HCT116 (cell line): Measurements from ENCODE around the gene USP24. TPM values are rescaled to one million over a fixed set of nuclear protein-coding genes. Genes with fewer than 3 reads are reported as not detected.

Experiments
- ATAC-seq: fragments of 200-7000 bp; cut with Tn5 transposase; 2 replicates; pipeline ENCODE4 v1.9.1; 2020; ENCODE audit warnings: mild to moderate bottlenecking, moderate library complexity
- BruUV-seq: library from RNA; stranded (reverse); fragments of 400-500 nt; replicated peaks from 2 replicates; lab custom pipeline; 2021; lab: Mats Ljungman, UMichigan
- CTCF ChIA-PET: fragments of 300-600 bp; sonication (Branson Sonifier 250); formaldehyde crosslinking; loops from one replicate; lab custom pipeline; 2021; ENCODE audit warnings: antibody characterized with exemption; lab: Charles Lee
- POLR2A ChIA-PET: fragments of 300-600, 350-600 bp; sonication (Branson Sonifier 250); formaldehyde crosslinking; loops from one replicate; lab custom pipeline; 2021; ENCODE audit warnings: antibody characterized with exemption; lab: Charles Lee
- RAD21 ChIA-PET, 2 experiments: fragments of 300-600 bp; sonication (Branson Sonifier 250); formaldehyde crosslinking; loops; one replicate each; lab custom pipeline; 2023; ENCODE audit warnings: low total read pairs in 2 of 2; ENCODE audit not compliant: uncharacterized antibody in 2 of 2, unreplicated experiment in 2 of 2, low non-redundant PET in 1 of 2; lab: Charles Lee
- DNase-seq: peaks from one replicate; pipeline ENCODE4 v3.0.0-alpha.2; 2010; ENCODE audit warnings: low read depth, low spot score
- H2AFZ ChIP-seq: fragments of 200-600 bp; shearing (Covaris generic), sonication (generic); 2 replicates; pipeline ENCODE4 v1.6.1; 2017; ENCODE audit warnings: low read depth, mixed run types, mixed read lengths, antibody characterized with exemption, low read length; ENCODE audit not compliant: poor library complexity, severe bottlenecking
- H3K27ac ChIP-seq: 2 replicates; pipeline ENCODE4 v1.5.1; 2012; ENCODE audit warnings: low read depth, low read length
- H3K27me3 ChIP-seq: fragments of 200-600 bp; sonication (generic); 2 replicates; pipeline ENCODE4 v1.6.1; 2016; ENCODE audit warnings: mixed run types, low read length, mixed read lengths; ENCODE audit not compliant: insufficient read depth
- H3K36me3 ChIP-seq, 2 experiments: fragments of 200-500 bp in 1 of 2; fragments of 200-600 bp in 1 of 2; sonication (Bioruptor generic) in 1 of 2; sonication (generic) in 1 of 2; 2 replicates each; pipeline versions ENCODE4 v1.5.1 to v1.6.1; 2014 to 2016; ENCODE audit warnings: low read length in 2 of 2, inconsistent platforms in 1 of 2, mixed read lengths in 1 of 2, mixed run types in 1 of 2; ENCODE audit not compliant: insufficient read depth in 2 of 2, control insufficient read depth in 1 of 2
- H3K4me1 ChIP-seq, 2 experiments: fragments of 200-600 bp in 1 of 2; sonication (generic) in 1 of 2; 2 replicates each; pipeline versions ENCODE4 v1.5.1 to v1.6.1; 2012 to 2017; ENCODE audit warnings: low read length in 2 of 2, inconsistent platforms in 1 of 2, mild to moderate bottlenecking in 1 of 2, mixed read lengths in 1 of 2, mixed run types in 1 of 2, moderate library complexity in 1 of 2; ENCODE audit not compliant: insufficient read depth in 2 of 2, control insufficient read depth in 1 of 2
- H3K4me2 ChIP-seq: fragments of 200-600 bp; sonication (generic); 2 replicates; pipeline ENCODE4 v1.6.1; 2017; ENCODE audit warnings: mixed run types, low read length, mixed read lengths
- H3K4me3 ChIP-seq, 2 experiments: fragments of 200-600 bp in 1 of 2; sonication (generic) in 1 of 2; replicated peaks in 1 of 2; 2 replicates each; pipeline ENCODE4 v1.5.1; 2011 to 2016; ENCODE audit warnings: low read length in 2 of 2, control low read depth in 1 of 2, low read depth in 1 of 2, mild to moderate bottlenecking in 1 of 2, mixed read lengths in 1 of 2, mixed run types in 1 of 2
- H3K79me2 ChIP-seq: fragments of 200-600 bp; sonication (generic); 2 replicates; pipeline ENCODE4 v1.6.1; 2017; ENCODE audit warnings: mild to moderate bottlenecking, mixed run types, low read length, moderate library complexity, mixed read lengths; ENCODE audit not compliant: insufficient read depth
- H3K9ac ChIP-seq: fragments of 200-600 bp; sonication (generic); 2 replicates; pipeline ENCODE4 v1.6.1; 2016; ENCODE audit warnings: low read length, mixed read lengths
- H3K9me2 ChIP-seq: fragments of 200-600 bp; sonication (generic), shearing (Covaris generic); 2 replicates; pipeline ENCODE4 v1.6.1; 2017; ENCODE audit warnings: mixed run types, mild to moderate bottlenecking, moderate library complexity; ENCODE audit not compliant: insufficient read depth
- H3K9me3 ChIP-seq, 2 experiments: fragments of 200-500 bp in 1 of 2; fragments of 200-600 bp in 1 of 2; sonication (Bioruptor generic) in 1 of 2; sonication (generic) in 1 of 2; 2 replicates each; pipeline ENCODE4 v1.6.1; 2014 to 2017; ENCODE audit warnings: low read length in 2 of 2, mixed read lengths in 2 of 2, inconsistent platforms in 1 of 2, low read depth in 1 of 2, mild to moderate bottlenecking in 1 of 2, mixed run types in 1 of 2, moderate library complexity in 1 of 2; ENCODE audit not compliant: control insufficient read depth in 1 of 2, insufficient read depth in 1 of 2
- H4K20me1 ChIP-seq: fragments of 200-600 bp; sonication (generic), shearing (Covaris generic); 2 replicates; pipeline ENCODE4 v1.6.1; 2017; ENCODE audit warnings: mixed run types, mild to moderate bottlenecking, moderate library complexity; ENCODE audit not compliant: insufficient read depth
- CEBPB ChIP-seq: IDR thresholded peaks from 2 replicates; pipeline ENCODE4 v1.6.1; 2012; ENCODE audit warnings: low read depth
- EGR1 ChIP-seq: IDR thresholded peaks from 2 replicates; pipeline ENCODE4 v1.6.1; 2012; ENCODE audit warnings: low read depth
- ELF1 ChIP-seq: IDR thresholded peaks from 2 replicates; pipeline ENCODE4 v1.6.1; 2012; ENCODE audit warnings: low read depth, borderline replicate concordance
- EZH2phosphoT487 ChIP-seq: fragments of 200-600 bp; IDR thresholded peaks from 2 replicates; pipeline ENCODE4 v1.6.1; 2018; ENCODE audit warnings: antibody characterized with exemption, borderline replicate concordance
- FOSL1 ChIP-seq: IDR thresholded peaks from 2 replicates; pipeline ENCODE4 v1.6.1; 2012; ENCODE audit warnings: low read depth
- POLR2A ChIP-seq: IDR thresholded peaks from 2 replicates; pipeline ENCODE4 v1.7.0; 2011; ENCODE audit warnings: borderline replicate concordance; ENCODE audit not compliant: insufficient read depth, insufficient read length; ENCODE audit errors: extremely low read depth
- RAD21 ChIP-seq: IDR thresholded peaks from 2 replicates; pipeline ENCODE4 v1.6.1; 2012; ENCODE audit warnings: low read depth, mild to moderate bottlenecking
- SIN3A ChIP-seq: IDR thresholded peaks from 2 replicates; pipeline ENCODE4 v1.6.1; 2012; ENCODE audit warnings: low read depth
- SP1 ChIP-seq: IDR thresholded peaks from 2 replicates; pipeline ENCODE4 v1.6.1; 2012; ENCODE audit warnings: low read depth
- SRF ChIP-seq: IDR thresholded peaks from 2 replicates; pipeline ENCODE4 v1.6.1; 2012; ENCODE audit warnings: low read depth
- TCF7L2 ChIP-seq: IDR thresholded peaks from 2 replicates; pipeline ENCODE4 v1.7.0; 2011; ENCODE audit warnings: borderline replicate concordance, inconsistent platforms; ENCODE audit not compliant: insufficient read depth, insufficient read length; ENCODE audit errors: extremely low read depth
- YY1 ChIP-seq: IDR thresholded peaks from 2 replicates; pipeline ENCODE4 v1.6.1; 2011; ENCODE audit warnings: low read length, low read depth, moderate library complexity, mild to moderate bottlenecking; ENCODE audit not compliant: insufficient replicate concordance; ENCODE audit errors: extremely low read depth
- ZFX ChIP-seq: fragments of 450-650 bp; IDR thresholded peaks from 2 replicates; pipeline ENCODE4 v1.6.1; 2017
- intact Hi-C: fragments of 100-400 bp; cut with micrococcal nuclease; formaldehyde crosslinking; loops from 2 replicates; pipeline ENCODE4 v1.10.0; 2022
- total RNA-seq: library from RNA; stranded (reverse); gene quantifications from one replicate; pipeline ENCODE4 v1.2.1, GENCODE V29; 2021; ENCODE audit not compliant: unreplicated experiment
- TF ChIP-seq, protein P1 (sequence below): IDR thresholded peaks from 2 replicates; pipeline ENCODE4 v1.6.1; 2011; ENCODE audit warnings: mild to moderate bottlenecking, low read length, moderate library complexity; ENCODE audit not compliant: insufficient replicate concordance; ENCODE audit errors: extremely low read depth
- TF ChIP-seq, protein P2 (sequence below): IDR thresholded peaks from 2 replicates; pipeline ENCODE4 v1.6.1; 2012
- TF ChIP-seq, protein P3 (sequence below): IDR thresholded peaks from 2 replicates; pipeline ENCODE4 v1.6.1; 2012
- TF ChIP-seq, protein P4 (sequence below): IDR thresholded peaks from 2 replicates; pipeline ENCODE4 v1.6.1; 2012; ENCODE audit warnings: low read depth
- TF ChIP-seq, protein P5 (sequence below), 3 experiments: fragments of 200-600 bp in 1 of 3; sonication (generic) in 1 of 3; IDR thresholded peaks in 2 of 3; conservative IDR thresholded peaks in 1 of 3; 2 replicates each; pipeline ENCODE4 v1.5.1; 2012 to 2017; ENCODE audit warnings: low read depth in 2 of 3, low read length in 2 of 3, antibody characterized with exemption in 1 of 3, borderline replicate concordance in 1 of 3, control low read depth in 1 of 3, mild to moderate bottlenecking in 1 of 3, mixed read lengths in 1 of 3, mixed run types in 1 of 3, moderate library complexity in 1 of 3; ENCODE audit not compliant: insufficient read depth in 1 of 3

USP24 gene
- total RNA-seq, 1 experiment from 2014 or later, result 34.2 TPM

DNA sequence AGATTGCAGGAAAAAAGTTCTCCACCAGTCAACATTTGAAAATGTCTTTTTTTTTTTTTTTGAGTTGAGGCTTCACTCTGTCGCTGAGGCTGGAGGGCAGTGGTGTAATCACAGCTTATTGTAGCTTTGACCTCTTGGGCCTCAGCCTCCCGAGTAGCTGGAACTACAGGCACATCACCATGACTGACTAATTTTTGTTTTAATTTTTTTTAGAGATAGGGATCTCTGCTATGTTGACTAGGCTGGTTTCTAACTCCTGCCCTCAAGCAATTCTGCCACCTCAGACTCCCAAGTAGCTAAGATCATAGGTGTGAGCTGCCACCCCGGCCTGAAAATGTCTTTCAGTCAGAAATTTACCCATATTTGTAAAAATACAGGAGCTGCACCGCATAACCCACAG is 30.6 kb upstream of the USP24 start:
- ChIA-PET RAD21 (no interaction called here), CTCF (no interaction called here)

More for the DNA sequence above, 30.6 kb upstream of the USP24 start:
- no peak for ATAC-seq
- H2AFZ ChIP-seq, result no peak overlapping the region
- TF ChIP-seq EZH2phosphoT487 (no peak), SIN3A (no peak), SRF (no peak), TCF7L2 (no peak), RAD21 (no peak), EGR1 (no peak), CEBPB (no peak), POLR2A (no peak), FOSL1 (no peak), YY1 (no peak), SP1 (no peak), ELF1 (no peak), ZFX (no peak)
- TF ChIP-seq, protein P1, sequence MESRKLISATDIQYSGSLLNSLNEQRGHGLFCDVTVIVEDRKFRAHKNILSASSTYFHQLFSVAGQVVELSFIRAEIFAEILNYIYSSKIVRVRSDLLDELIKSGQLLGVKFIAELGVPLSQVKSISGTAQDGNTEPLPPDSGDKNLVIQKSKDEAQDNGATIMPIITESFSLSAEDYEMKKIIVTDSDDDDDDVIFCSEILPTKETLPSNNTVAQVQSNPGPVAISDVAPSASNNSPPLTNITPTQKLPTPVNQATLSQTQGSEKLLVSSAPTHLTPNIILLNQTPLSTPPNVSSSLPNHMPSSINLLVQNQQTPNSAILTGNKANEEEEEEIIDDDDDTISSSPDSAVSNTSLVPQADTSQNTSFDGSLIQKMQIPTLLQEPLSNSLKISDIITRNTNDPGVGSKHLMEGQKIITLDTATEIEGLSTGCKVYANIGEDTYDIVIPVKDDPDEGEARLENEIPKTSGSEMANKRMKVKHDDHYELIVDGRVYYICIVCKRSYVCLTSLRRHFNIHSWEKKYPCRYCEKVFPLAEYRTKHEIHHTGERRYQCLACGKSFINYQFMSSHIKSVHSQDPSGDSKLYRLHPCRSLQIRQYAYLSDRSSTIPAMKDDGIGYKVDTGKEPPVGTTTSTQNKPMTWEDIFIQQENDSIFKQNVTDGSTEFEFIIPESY, result no peak
- TF ChIP-seq, protein P2, sequence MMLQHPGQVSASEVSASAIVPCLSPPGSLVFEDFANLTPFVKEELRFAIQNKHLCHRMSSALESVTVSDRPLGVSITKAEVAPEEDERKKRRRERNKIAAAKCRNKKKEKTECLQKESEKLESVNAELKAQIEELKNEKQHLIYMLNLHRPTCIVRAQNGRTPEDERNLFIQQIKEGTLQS, result no peak
- TF ChIP-seq, protein P3, sequence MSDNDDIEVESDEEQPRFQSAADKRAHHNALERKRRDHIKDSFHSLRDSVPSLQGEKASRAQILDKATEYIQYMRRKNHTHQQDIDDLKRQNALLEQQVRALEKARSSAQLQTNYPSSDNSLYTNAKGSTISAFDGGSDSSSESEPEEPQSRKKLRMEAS, result no peak
- TF ChIP-seq, protein P4, sequence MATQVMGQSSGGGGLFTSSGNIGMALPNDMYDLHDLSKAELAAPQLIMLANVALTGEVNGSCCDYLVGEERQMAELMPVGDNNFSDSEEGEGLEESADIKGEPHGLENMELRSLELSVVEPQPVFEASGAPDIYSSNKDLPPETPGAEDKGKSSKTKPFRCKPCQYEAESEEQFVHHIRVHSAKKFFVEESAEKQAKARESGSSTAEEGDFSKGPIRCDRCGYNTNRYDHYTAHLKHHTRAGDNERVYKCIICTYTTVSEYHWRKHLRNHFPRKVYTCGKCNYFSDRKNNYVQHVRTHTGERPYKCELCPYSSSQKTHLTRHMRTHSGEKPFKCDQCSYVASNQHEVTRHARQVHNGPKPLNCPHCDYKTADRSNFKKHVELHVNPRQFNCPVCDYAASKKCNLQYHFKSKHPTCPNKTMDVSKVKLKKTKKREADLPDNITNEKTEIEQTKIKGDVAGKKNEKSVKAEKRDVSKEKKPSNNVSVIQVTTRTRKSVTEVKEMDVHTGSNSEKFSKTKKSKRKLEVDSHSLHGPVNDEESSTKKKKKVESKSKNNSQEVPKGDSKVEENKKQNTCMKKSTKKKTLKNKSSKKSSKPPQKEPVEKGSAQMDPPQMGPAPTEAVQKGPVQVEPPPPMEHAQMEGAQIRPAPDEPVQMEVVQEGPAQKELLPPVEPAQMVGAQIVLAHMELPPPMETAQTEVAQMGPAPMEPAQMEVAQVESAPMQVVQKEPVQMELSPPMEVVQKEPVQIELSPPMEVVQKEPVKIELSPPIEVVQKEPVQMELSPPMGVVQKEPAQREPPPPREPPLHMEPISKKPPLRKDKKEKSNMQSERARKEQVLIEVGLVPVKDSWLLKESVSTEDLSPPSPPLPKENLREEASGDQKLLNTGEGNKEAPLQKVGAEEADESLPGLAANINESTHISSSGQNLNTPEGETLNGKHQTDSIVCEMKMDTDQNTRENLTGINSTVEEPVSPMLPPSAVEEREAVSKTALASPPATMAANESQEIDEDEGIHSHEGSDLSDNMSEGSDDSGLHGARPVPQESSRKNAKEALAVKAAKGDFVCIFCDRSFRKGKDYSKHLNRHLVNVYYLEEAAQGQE, result no peak
- TF ChIP-seq, protein P5, sequence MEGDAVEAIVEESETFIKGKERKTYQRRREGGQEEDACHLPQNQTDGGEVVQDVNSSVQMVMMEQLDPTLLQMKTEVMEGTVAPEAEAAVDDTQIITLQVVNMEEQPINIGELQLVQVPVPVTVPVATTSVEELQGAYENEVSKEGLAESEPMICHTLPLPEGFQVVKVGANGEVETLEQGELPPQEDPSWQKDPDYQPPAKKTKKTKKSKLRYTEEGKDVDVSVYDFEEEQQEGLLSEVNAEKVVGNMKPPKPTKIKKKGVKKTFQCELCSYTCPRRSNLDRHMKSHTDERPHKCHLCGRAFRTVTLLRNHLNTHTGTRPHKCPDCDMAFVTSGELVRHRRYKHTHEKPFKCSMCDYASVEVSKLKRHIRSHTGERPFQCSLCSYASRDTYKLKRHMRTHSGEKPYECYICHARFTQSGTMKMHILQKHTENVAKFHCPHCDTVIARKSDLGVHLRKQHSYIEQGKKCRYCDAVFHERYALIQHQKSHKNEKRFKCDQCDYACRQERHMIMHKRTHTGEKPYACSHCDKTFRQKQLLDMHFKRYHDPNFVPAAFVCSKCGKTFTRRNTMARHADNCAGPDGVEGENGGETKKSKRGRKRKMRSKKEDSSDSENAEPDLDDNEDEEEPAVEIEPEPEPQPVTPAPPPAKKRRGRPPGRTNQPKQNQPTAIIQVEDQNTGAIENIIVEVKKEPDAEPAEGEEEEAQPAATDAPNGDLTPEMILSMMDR (IDR thresholded peaks at IDR 0.05 in 2 of 3, conservative IDR thresholded peaks at IDR 0.05 in 1 of 3; ENCODE audit: borderline replicate concordance in 1 of 3, insufficient read depth in 1 of 3, low read depth in 2 of 3, low read length in 2 of 3), result no peak
- H3K36me3 ChIP-seq, result no peaks in the 10 kb centered on the region
- no peak overlapping the region for H3K4me3 ChIP-seq
- intact Hi-C loops, result no loop called here
- no peaks in the 10 kb centered on the region for H3K9me2 ChIP-seq
- BruUV-seq, result no TSS peak
- H4K20me1 ChIP-seq, result no peaks in the 10 kb centered on the region
- H3K27ac ChIP-seq, result no peak overlapping the region
- POLR2A ChIA-PET, result no interaction called here
- H3K79me2 ChIP-seq, result no peaks in the 10 kb centered on the region
- DNase-seq, result no peak
- H3K4me2 ChIP-seq, result no peak overlapping the region
- no peaks in the 10 kb centered on the region for H3K9me3 ChIP-seq
- no peaks in the 10 kb centered on the region for H3K4me1 ChIP-seq
- no peaks in the 10 kb centered on the region for H3K27me3 ChIP-seq
- H3K9ac ChIP-seq, result no peak overlapping the region
